HepG2 (cell line): ENCODE data around the gene RHBDL1. TPM values are rescaled to one million over a fixed set of nuclear protein-coding genes. Genes with fewer than 3 reads are reported as not detected.

ENCODE experiments used
- GFI1 ChIP-seq: sonication (generic); formaldehyde crosslinking; IDR thresholded peaks from 2 replicates; pipeline ENCODE4 v1.5.0; 2020; ENCODE audit warnings: missing genetic modification reagents, mild to moderate bottlenecking, borderline replicate concordance
- GLMP ChIP-seq: sonication (generic); formaldehyde crosslinking; IDR thresholded peaks from 2 replicates; pipeline ENCODE4 v1.9.0; 2021; ENCODE audit warnings: missing genetic modification reagents, mild to moderate bottlenecking, borderline replicate concordance
- HMGXB4 ChIP-seq, 2 experiments: sonication (generic) in 1 of 2; formaldehyde crosslinking in 1 of 2; IDR thresholded peaks; 2 replicates each; pipeline versions ENCODE4 v1.4.0 to v1.6.1; 2018 to 2020; ENCODE audit warnings: missing genetic modification reagents in 2 of 2, borderline replicate concordance in 1 of 2, low read depth in 1 of 2, mild to moderate bottlenecking in 1 of 2, missing biosample characterization in 1 of 2
- HNRNPLL ChIP-seq: fragments of 200-400 bp; formaldehyde crosslinking; IDR thresholded peaks from 2 replicates; pipeline ENCODE4 v1.6.1; 2017; ENCODE audit warnings: mild to moderate bottlenecking, low read depth, low read length; ENCODE audit not compliant: poor library complexity, severe bottlenecking
- MXD3 ChIP-seq: IDR thresholded peaks from 2 replicates; pipeline ENCODE4 v1.6.1; 2016; ENCODE audit warnings: mild to moderate bottlenecking, missing biosample characterization, missing genetic modification reagents
- NR2F1 ChIP-seq, 2 experiments: fragments of 450-650 bp in 1 of 2; formaldehyde crosslinking in 1 of 2; IDR thresholded peaks; 2 replicates each; pipeline versions ENCODE4 v1.5.0 to v1.6.1; 2016 to 2020; ENCODE audit warnings: mild to moderate bottlenecking in 1 of 2, missing compliant biosample characterization in 1 of 2, missing genetic modification reagents in 1 of 2, moderate library complexity in 1 of 2
- PAX8 ChIP-seq: sonication (generic); formaldehyde crosslinking; IDR thresholded peaks from 2 replicates; pipeline ENCODE4 v1.8.0; 2022; ENCODE audit warnings: mild to moderate bottlenecking, missing genetic modification reagents, borderline replicate concordance
- POGK ChIP-seq: sonication (generic); formaldehyde crosslinking; conservative IDR thresholded peaks from 2 replicates; pipeline ENCODE4 v1.8.0; 2022; ENCODE audit warnings: mild to moderate bottlenecking, moderate library complexity, missing genetic modification reagents
- SMAD3 ChIP-seq: sonication (generic); formaldehyde crosslinking; IDR thresholded peaks from 2 replicates; pipeline ENCODE4 v1.4.0; 2020; ENCODE audit warnings: missing genetic modification reagents
- SP2 ChIP-seq: sonication (generic); formaldehyde crosslinking; IDR thresholded peaks from 2 replicates; pipeline ENCODE4 v1.5.1; 2020; ENCODE audit warnings: mild to moderate bottlenecking, missing genetic modification reagents
- SSRP1 ChIP-seq: IDR thresholded peaks from 2 replicates; pipeline ENCODE4 v1.6.1; 2016; ENCODE audit warnings: control low read depth
- ZFP36L2 ChIP-seq: sonication (generic); formaldehyde crosslinking; IDR thresholded peaks from 2 replicates; pipeline ENCODE4 v1.4.0; 2020; ENCODE audit warnings: missing genetic modification reagents
- ZMYM4 ChIP-seq: sonication (generic); formaldehyde crosslinking; IDR thresholded peaks from 2 replicates; pipeline ENCODE4 v1.8.1; 2023; ENCODE audit warnings: mild to moderate bottlenecking, missing genetic modification reagents
- ZNF281 ChIP-seq: sonication (generic); formaldehyde crosslinking; IDR thresholded peaks from 2 replicates; pipeline ENCODE4 v1.4.0; 2020; ENCODE audit warnings: missing genetic modification reagents, borderline replicate concordance
- ZNF501 ChIP-seq: sonication (generic); formaldehyde crosslinking; IDR thresholded peaks from 2 replicates; pipeline ENCODE4 v1.5.1; 2020; ENCODE audit warnings: mild to moderate bottlenecking, moderate library complexity, missing genetic modification reagents
- ZNF670 ChIP-seq: sonication (generic); formaldehyde crosslinking; IDR thresholded peaks from 2 replicates; pipeline ENCODE4 v1.8.0; 2022; ENCODE audit warnings: mild to moderate bottlenecking, missing genetic modification reagents, borderline replicate concordance
- ZNF800 ChIP-seq: sonication (generic); formaldehyde crosslinking; IDR thresholded peaks from 2 replicates; pipeline ENCODE4 v1.4.0; 2020; ENCODE audit warnings: missing genetic modification reagents
- ZSCAN30 ChIP-seq: sonication (generic); formaldehyde crosslinking; IDR thresholded peaks from 2 replicates; pipeline ENCODE4 v1.5.0; 2020; ENCODE audit warnings: mild to moderate bottlenecking, missing genetic modification reagents
- polyA plus RNA-seq, 8 experiments: library from polyadenylated mRNA; depleted of rRNA in 3 of 8; stranded (reverse) in 7 of 8; unstranded in 1 of 8; fragments of >200 nt; fragmentation: Illumina TruSeq in 4 of 8; extraction: Trizol in 4 of 8; gene quantifications; 2 replicates each; pipeline versions ENCODE4 v1.2.1 to v1.2.3, GENCODE V29; 2011 to 2016; ENCODE audit warnings: low read depth in 4 of 8, missing spikeins in 1 of 8, mixed read lengths in 1 of 8; ENCODE audit not compliant: insufficient read depth in 1 of 8
- total RNA-seq, 5 experiments: library from RNA; depleted of rRNA; stranded (reverse); fragments of >200 nt; fragmentation: Illumina TruSeq; extraction: Trizol; gene quantifications; 2 replicates each; pipeline ENCODE4 v1.2.3, GENCODE V29; 2016; ENCODE audit warnings: low read depth in 1 of 5

RHBDL1 gene
- total and polyA plus RNA-seq, 2 of the 13 experiments (the other 11 are each of a cell fraction or from before 2014, with no cell fraction given): 1.8 to 3.8 TPM

GRCh38 chr16:630815-631405 is 44.6 kb upstream of the RHBDL1 start, which contains the start of gene WFIKKN1 (continued):
- TF ChIP-seq NR2F1 (CRISPR knock-in tag; IDR thresholded peaks at IDR 0.05): peak in 1 of 2 experiments; percentile 10; a peak in 1 of 4 replicates
- TF ChIP-seq ZFP36L2 (CRISPR knock-in tag): no peak
- TF ChIP-seq ZNF800: 0 out of 2 replicates have a peak, but pooled peaks have one; percentile 4
- TF ChIP-seq ZMYM4: no peak
- no peak for TF ChIP-seq ZSCAN30 (CRISPR knock-in tag)
- no peak for TF ChIP-seq ZNF670
- no peak for TF ChIP-seq POGK
- peak; percentile 27 for TF ChIP-seq HNRNPLL
- no peak for TF ChIP-seq PAX8 (CRISPR knock-in tag)
- peak; percentile 44; the same call in 1 of the 2 replicates for TF ChIP-seq ZNF501 (CRISPR knock-in tag)
- TF ChIP-seq SP2 (CRISPR knock-in tag): peak; percentile 19; the same call in 1 of the 2 replicates
- TF ChIP-seq SSRP1 (CRISPR knock-in tag): no peak
- peak; percentile 22 to 80; a peak in 2 of 4 replicates for TF ChIP-seq HMGXB4 (CRISPR knock-in tag; IDR thresholded peaks at IDR 0.05; ENCODE audit: borderline replicate concordance in 1 of 2, low read depth in 1 of 2)
- no peak for TF ChIP-seq GLMP
- 0 out of 2 replicates have a peak, but pooled peaks have one; percentile 8 for TF ChIP-seq GFI1 (CRISPR knock-in tag)
- no peak for TF ChIP-seq SMAD3
- TF ChIP-seq MXD3 (CRISPR knock-in tag): no peak
- TF ChIP-seq ZNF281 (CRISPR knock-in tag): no peak
